Liver (tissue), 9 donors: Measurements from ENCODE around the gene XRCC1. TPM values are rescaled to one million over a fixed set of nuclear protein-coding genes. Genes with fewer than 3 reads are reported as not detected.

ENCODE experiments used
- DNase-seq: peaks from one replicate; pipeline ENCODE4 v3.0.0-alpha.2; 2017; ENCODE audit warnings: low spot score
- H3K27ac ChIP-seq, 2 donors: one replicate each; pipeline ENCODE4 v1.7.0; 2013; ENCODE audit warnings: inconsistent platforms in 2 of 2, low read length in 2 of 2, control low read depth in 1 of 2, low read depth in 1 of 2, mild to moderate bottlenecking in 1 of 2
- H3K27me3 ChIP-seq, 4 donors: one replicate each; pipeline versions ENCODE4 v1.6.1 to v1.7.0; 2013; ENCODE audit warnings: low read length in 3 of 4, inconsistent platforms in 1 of 4, mild to moderate bottlenecking in 1 of 4, moderate library complexity in 1 of 4; ENCODE audit not compliant: control insufficient read depth in 4 of 4, insufficient read depth in 4 of 4
- H3K36me3 ChIP-seq, 4 donors: one replicate each; pipeline versions ENCODE4 v1.6.1 to v1.7.0; 2013; ENCODE audit warnings: low read length in 3 of 4, mild to moderate bottlenecking in 3 of 4, low read depth in 1 of 4, moderate library complexity in 1 of 4; ENCODE audit not compliant: control insufficient read depth in 4 of 4, insufficient read depth in 3 of 4
- H3K4me1 ChIP-seq, 4 donors: one replicate each; pipeline versions ENCODE4 v1.6.1 to v1.7.0; 2013; ENCODE audit warnings: low read length in 3 of 4, mild to moderate bottlenecking in 3 of 4, moderate library complexity in 1 of 4; ENCODE audit not compliant: control insufficient read depth in 4 of 4, insufficient read depth in 4 of 4
- H3K4me3 ChIP-seq, 3 donors: one replicate each; pipeline versions ENCODE4 v1.6.1 to v1.7.0; 2013; ENCODE audit warnings: low read length in 3 of 3, control low read depth in 1 of 3, low read depth in 1 of 3, mild to moderate bottlenecking in 1 of 3
- H3K9ac ChIP-seq, 2 donors: one replicate each; pipeline ENCODE4 v1.7.0; 2013; ENCODE audit warnings: low read length in 2 of 2, mild to moderate bottlenecking in 2 of 2, moderate library complexity in 2 of 2, control low read depth in 1 of 2, low read depth in 1 of 2
- H3K9me3 ChIP-seq, 4 donors: one replicate each; pipeline versions ENCODE4 v1.6.1 to v1.7.0; 2013; ENCODE audit warnings: low read length in 3 of 4; ENCODE audit not compliant: control insufficient read depth in 4 of 4
- ATF3 ChIP-seq: IDR thresholded peaks from 2 replicates; pipeline ENCODE4 v1.6.1; 2016; ENCODE audit warnings: antibody characterized with exemption
- EGR1 ChIP-seq, 2 donors: IDR thresholded peaks; 2 replicates each; pipeline ENCODE4 v1.6.1; 2016 to 2018; ENCODE audit warnings: antibody characterized with exemption in 2 of 2, low read depth in 2 of 2
- FOXA1 ChIP-seq: IDR thresholded peaks from 2 replicates; pipeline ENCODE4 v1.6.1; 2016; ENCODE audit warnings: antibody characterized with exemption
- FOXA2 ChIP-seq: IDR thresholded peaks from 2 replicates; pipeline ENCODE4 v1.6.1; 2016; ENCODE audit warnings: antibody characterized with exemption
- HNF4A ChIP-seq, 2 donors: conservative IDR thresholded peaks; 2 replicates each; pipeline ENCODE4 v1.6.1; 2016; ENCODE audit warnings: antibody characterized with exemption in 2 of 2, mild to moderate bottlenecking in 2 of 2
- HNF4G ChIP-seq: IDR thresholded peaks from 2 replicates; pipeline ENCODE4 v1.6.1; 2016; ENCODE audit warnings: antibody characterized with exemption
- JUND ChIP-seq, 2 donors: IDR thresholded peaks; 2 replicates each; pipeline ENCODE4 v1.6.1; 2016; ENCODE audit warnings: antibody characterized with exemption in 2 of 2
- RAD21 ChIP-seq, 2 donors: IDR thresholded peaks; 2 replicates each; pipeline ENCODE4 v1.6.1; 2016; ENCODE audit warnings: antibody characterized with exemption in 2 of 2, mild to moderate bottlenecking in 2 of 2
- RXRA ChIP-seq, 2 donors: IDR thresholded peaks; 2 replicates each; pipeline ENCODE4 v1.6.1; 2017 to 2018; ENCODE audit warnings: antibody characterized with exemption in 2 of 2, mild to moderate bottlenecking in 1 of 2
- SP1 ChIP-seq: IDR thresholded peaks from 2 replicates; pipeline ENCODE4 v1.6.1; 2018; ENCODE audit warnings: antibody characterized with exemption, mild to moderate bottlenecking
- TAF1 ChIP-seq: conservative IDR thresholded peaks from 2 replicates; pipeline ENCODE4 v1.6.1; 2016; ENCODE audit warnings: antibody characterized with exemption, mild to moderate bottlenecking
- YY1 ChIP-seq: IDR thresholded peaks from 2 replicates; pipeline ENCODE4 v1.6.1; 2016; ENCODE audit warnings: antibody characterized with exemption, mild to moderate bottlenecking
- WGBS: extraction: QIAGEN DNeasy Blood & Tissue Kit; methylation state at CpG from one replicate; pipeline ENCODE4 v1.1.7; 2013; 5-methylcytosine and 5-hydroxymethylcytosine counted together
- polyA plus RNA-seq, 2 donors: library from polyadenylated mRNA; stranded (reverse) in 1 of 2; unstranded in 1 of 2; fragments of 200-250 nt in 1 of 2; fragments of >200 nt in 1 of 2; fragmentation: Nextera tagmentation in 1 of 2; extraction: Ambion mirVana in 1 of 2; gene quantifications; one replicate each; pipeline versions ENCODE4 v1.2.1 to v1.2.3, GENCODE V29; 2013 to 2015
- total RNA-seq, 2 donors: library from RNA; depleted of rRNA; stranded (reverse); fragments of >200 nt; gene quantifications; one replicate each; pipeline ENCODE4 v1.2.3, GENCODE V29; 2014
- TF ChIP-seq, protein P1 (sequence below): IDR thresholded peaks from 2 replicates; pipeline ENCODE4 v1.6.1; 2016; ENCODE audit warnings: antibody characterized with exemption
- TF ChIP-seq, protein P2 (sequence below): IDR thresholded peaks from 2 replicates; pipeline ENCODE4 v1.6.1; 2016; ENCODE audit warnings: antibody characterized with exemption
- TF ChIP-seq, protein P3 (sequence below): fragments of 150-350 bp; IDR thresholded peaks from 2 replicates; pipeline ENCODE4 v1.5.1; 2017; ENCODE audit warnings: improper control_type of control experiment, low read depth, low read length; ENCODE audit not compliant: missing input control
- TF ChIP-seq, protein P4 (sequence below): IDR thresholded peaks from 2 replicates; pipeline ENCODE4 v1.6.1; 2016; ENCODE audit warnings: antibody characterized with exemption, mild to moderate bottlenecking
- donor health status: healthy.
- donor health status: healthy.
- donor health status: healthy.
- donor health status: healthy.
- donor health status: healthy.

The XRCC1 gene
- total and polyA plus RNA-seq, 4 donors = 3.6 to 9.8 (median 4.9) TPM

DNA sequence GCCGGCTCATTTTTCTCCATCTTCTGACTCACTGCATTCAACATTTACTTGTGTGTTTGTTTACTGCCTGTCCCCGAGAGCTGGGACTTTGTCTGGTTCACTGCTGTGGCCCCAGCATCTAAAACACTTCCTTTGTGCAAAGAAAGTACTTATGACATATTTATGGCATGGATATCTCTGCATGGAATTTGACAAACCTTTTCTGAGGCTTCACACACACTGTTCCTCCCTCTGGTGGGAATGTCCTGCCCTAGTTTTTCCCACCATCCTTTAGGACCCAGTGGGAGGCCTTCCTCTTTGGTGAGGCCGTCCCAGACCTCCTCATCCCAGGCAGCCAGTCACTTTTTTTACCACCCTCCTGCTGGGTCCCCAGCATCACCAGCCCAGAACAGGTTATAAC is 35.2 kb upstream of the XRCC1 start (continued):
- no peak for TF ChIP-seq FOXA2

GRCh38 chr19:43609872-43610271 is 34.5 kb upstream of the XRCC1 start:
- DNase-seq = no peak
- Histone ChIP-seq H3K27me3 (no peaks in the 10 kb centered on the region), H3K4me3 (no peak overlapping the region), H3K36me3 (peaks cover 0 to 13% (median 5%) of the 10 kb centered on the region in 4 donors), H3K4me1 (no peaks in the 10 kb centered on the region), H3K27ac (no peak overlapping the region), H3K9me3 (no peaks in the 10 kb centered on the region), H3K9ac (no peak overlapping the region)
- TF ChIP-seq FOXA2 (no peak), FOXA1 (no peak), TAF1 (no peak), JUND (IDR thresholded peaks at IDR 0.05) (no peak), ATF3 (no peak), SP1 (no peak), HNF4A (conservative IDR thresholded peaks at IDR 0.05) (no peak), RXRA (IDR thresholded peaks at IDR 0.05) (no peak), HNF4G (no peak), EGR1 (IDR thresholded peaks at IDR 0.05; ENCODE audit: low read depth in 2 of 2) (no peak), YY1 (no peak), RAD21 (IDR thresholded peaks at IDR 0.05) (no peak)
- TF ChIP-seq, protein P1, sequence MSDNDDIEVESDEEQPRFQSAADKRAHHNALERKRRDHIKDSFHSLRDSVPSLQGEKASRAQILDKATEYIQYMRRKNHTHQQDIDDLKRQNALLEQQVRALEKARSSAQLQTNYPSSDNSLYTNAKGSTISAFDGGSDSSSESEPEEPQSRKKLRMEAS = no peak
- TF ChIP-seq, protein P2, sequence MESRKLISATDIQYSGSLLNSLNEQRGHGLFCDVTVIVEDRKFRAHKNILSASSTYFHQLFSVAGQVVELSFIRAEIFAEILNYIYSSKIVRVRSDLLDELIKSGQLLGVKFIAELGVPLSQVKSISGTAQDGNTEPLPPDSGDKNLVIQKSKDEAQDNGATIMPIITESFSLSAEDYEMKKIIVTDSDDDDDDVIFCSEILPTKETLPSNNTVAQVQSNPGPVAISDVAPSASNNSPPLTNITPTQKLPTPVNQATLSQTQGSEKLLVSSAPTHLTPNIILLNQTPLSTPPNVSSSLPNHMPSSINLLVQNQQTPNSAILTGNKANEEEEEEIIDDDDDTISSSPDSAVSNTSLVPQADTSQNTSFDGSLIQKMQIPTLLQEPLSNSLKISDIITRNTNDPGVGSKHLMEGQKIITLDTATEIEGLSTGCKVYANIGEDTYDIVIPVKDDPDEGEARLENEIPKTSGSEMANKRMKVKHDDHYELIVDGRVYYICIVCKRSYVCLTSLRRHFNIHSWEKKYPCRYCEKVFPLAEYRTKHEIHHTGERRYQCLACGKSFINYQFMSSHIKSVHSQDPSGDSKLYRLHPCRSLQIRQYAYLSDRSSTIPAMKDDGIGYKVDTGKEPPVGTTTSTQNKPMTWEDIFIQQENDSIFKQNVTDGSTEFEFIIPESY = no peak
- TF ChIP-seq, protein P3, sequence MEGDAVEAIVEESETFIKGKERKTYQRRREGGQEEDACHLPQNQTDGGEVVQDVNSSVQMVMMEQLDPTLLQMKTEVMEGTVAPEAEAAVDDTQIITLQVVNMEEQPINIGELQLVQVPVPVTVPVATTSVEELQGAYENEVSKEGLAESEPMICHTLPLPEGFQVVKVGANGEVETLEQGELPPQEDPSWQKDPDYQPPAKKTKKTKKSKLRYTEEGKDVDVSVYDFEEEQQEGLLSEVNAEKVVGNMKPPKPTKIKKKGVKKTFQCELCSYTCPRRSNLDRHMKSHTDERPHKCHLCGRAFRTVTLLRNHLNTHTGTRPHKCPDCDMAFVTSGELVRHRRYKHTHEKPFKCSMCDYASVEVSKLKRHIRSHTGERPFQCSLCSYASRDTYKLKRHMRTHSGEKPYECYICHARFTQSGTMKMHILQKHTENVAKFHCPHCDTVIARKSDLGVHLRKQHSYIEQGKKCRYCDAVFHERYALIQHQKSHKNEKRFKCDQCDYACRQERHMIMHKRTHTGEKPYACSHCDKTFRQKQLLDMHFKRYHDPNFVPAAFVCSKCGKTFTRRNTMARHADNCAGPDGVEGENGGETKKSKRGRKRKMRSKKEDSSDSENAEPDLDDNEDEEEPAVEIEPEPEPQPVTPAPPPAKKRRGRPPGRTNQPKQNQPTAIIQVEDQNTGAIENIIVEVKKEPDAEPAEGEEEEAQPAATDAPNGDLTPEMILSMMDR = no peak
- TF ChIP-seq, protein P4, sequence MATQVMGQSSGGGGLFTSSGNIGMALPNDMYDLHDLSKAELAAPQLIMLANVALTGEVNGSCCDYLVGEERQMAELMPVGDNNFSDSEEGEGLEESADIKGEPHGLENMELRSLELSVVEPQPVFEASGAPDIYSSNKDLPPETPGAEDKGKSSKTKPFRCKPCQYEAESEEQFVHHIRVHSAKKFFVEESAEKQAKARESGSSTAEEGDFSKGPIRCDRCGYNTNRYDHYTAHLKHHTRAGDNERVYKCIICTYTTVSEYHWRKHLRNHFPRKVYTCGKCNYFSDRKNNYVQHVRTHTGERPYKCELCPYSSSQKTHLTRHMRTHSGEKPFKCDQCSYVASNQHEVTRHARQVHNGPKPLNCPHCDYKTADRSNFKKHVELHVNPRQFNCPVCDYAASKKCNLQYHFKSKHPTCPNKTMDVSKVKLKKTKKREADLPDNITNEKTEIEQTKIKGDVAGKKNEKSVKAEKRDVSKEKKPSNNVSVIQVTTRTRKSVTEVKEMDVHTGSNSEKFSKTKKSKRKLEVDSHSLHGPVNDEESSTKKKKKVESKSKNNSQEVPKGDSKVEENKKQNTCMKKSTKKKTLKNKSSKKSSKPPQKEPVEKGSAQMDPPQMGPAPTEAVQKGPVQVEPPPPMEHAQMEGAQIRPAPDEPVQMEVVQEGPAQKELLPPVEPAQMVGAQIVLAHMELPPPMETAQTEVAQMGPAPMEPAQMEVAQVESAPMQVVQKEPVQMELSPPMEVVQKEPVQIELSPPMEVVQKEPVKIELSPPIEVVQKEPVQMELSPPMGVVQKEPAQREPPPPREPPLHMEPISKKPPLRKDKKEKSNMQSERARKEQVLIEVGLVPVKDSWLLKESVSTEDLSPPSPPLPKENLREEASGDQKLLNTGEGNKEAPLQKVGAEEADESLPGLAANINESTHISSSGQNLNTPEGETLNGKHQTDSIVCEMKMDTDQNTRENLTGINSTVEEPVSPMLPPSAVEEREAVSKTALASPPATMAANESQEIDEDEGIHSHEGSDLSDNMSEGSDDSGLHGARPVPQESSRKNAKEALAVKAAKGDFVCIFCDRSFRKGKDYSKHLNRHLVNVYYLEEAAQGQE = no peak
- 83% methylated on average over 7 of the region's 7 CpGs for WGBS
